Measurements from ENCODE around the gene BTRC. TPM values are rescaled to one million over a fixed set of nuclear protein-coding genes. Genes with fewer than 3 reads are reported as not detected.

BTRC gene
- total RNA-seq, 2 donors from 2014 or later, result 16.0 to 25.4 TPM

GRCh38 chr10:101595591-101596433 is 241.8 kb downstream of the BTRC start:
- no peaks in the 10 kb centered on the region for H3K9me3 ChIP-seq
- no peak for TF ChIP-seq CTCF (IDR thresholded peaks at IDR 0.05)
- no peak for TF ChIP-seq POLR2A (IDR thresholded peaks at IDR 0.05)
- no peaks in the 10 kb centered on the region for H3K4me1 ChIP-seq (replicated peaks)
- 52% methylated on average over 13 of the region's 13 CpGs for WGBS
- no peak overlapping the region for H3K4me3 ChIP-seq
- H3K36me3 ChIP-seq, result no peaks in the 10 kb centered on the region
- H3K27me3 ChIP-seq (replicated peaks; ENCODE audit: insufficient read depth), result no peaks in the 10 kb centered on the region
- DNase-seq (ENCODE audit: low spot score), result no peak
- H3K27ac ChIP-seq, result no peak overlapping the region
- intact Hi-C loops (cut with DNase I), result no loop called here

- intact Hi-C loops (cut with DNase I), result no loop called here
- H3K9me3 ChIP-seq, result no peaks in the 10 kb centered on the region
- H3K4me3 ChIP-seq, result no peak overlapping the region
- TF ChIP-seq CTCF (IDR thresholded peaks at IDR 0.05) (no peak), POLR2A (IDR thresholded peaks at IDR 0.05) (no peak), POLR2AphosphoS5 (IDR thresholded peaks at IDR 0.05) (no peak)
- WGBS, result 79% methylated on average over 14 of the region's 14 CpGs
- H3K36me3 ChIP-seq, result no peaks in the 10 kb centered on the region
- H3K27ac ChIP-seq, result no peak overlapping the region
- H3K4me1 ChIP-seq (replicated peaks), result no peaks in the 10 kb centered on the region
- no peaks in the 10 kb centered on the region for H3K27me3 ChIP-seq (replicated peaks; ENCODE audit: insufficient read depth)
- no peak for DNase-seq (ENCODE audit: low spot score)
Measured at GRCh38 chr10:101597091-101597900, 243.3 kb downstream of the BTRC start.

- H3K27ac ChIP-seq, result no peak overlapping the region
- H3K4me1 ChIP-seq (replicated peaks), result no peaks in the 10 kb centered on the region
- no peaks in the 10 kb centered on the region for H3K9me3 ChIP-seq
- no peaks in the 10 kb centered on the region for H3K36me3 ChIP-seq
- TF ChIP-seq POLR2A (IDR thresholded peaks at IDR 0.05), result no peak
- TF ChIP-seq POLR2AphosphoS5 (IDR thresholded peaks at IDR 0.05), result no peak
- TF ChIP-seq CTCF (IDR thresholded peaks at IDR 0.05), result no peak
- WGBS, result 73% methylated on average over 1 of the region's 1 CpG
- H3K4me3 ChIP-seq, result no peak overlapping the region
- intact Hi-C loops (cut with DNase I), result loop anchor here (5.0 to 10.0 kb wide), 2 partner anchors 93 to 181 kb away; partner anchors contain the start of genes FBXW4 and NPM3
- H3K27me3 ChIP-seq (replicated peaks; ENCODE audit: insufficient read depth), result no peaks in the 10 kb centered on the region
- no peak for DNase-seq (ENCODE audit: low spot score)
Measured at GRCh38 chr10:101601541-101601940, 247.6 kb downstream of the BTRC start.

- DNase-seq (ENCODE audit: low spot score), result peak; percentile 48
- intact Hi-C loops (cut with DNase I), result loop anchor here (5.0 to 10.0 kb wide), 2 partner anchors 92 to 179 kb away; partner anchors contain the start of genes FBXW4 and NPM3
- Histone ChIP-seq H3K36me3 (no peaks in the 10 kb centered on the region), H3K27me3 (replicated peaks; ENCODE audit: insufficient read depth) (no peaks in the 10 kb centered on the region), H3K27ac (no peak overlapping the region), H3K4me1 (replicated peaks) (no peaks in the 10 kb centered on the region), H3K4me3 (no peak overlapping the region), H3K9me3 (no peaks in the 10 kb centered on the region)
- TF ChIP-seq POLR2A (IDR thresholded peaks at IDR 0.05) (no peak), CTCF (IDR thresholded peaks at IDR 0.05) (peak; percentile 54 to 76 (median 69))
- WGBS, result 55% methylated on average over 6 of the region's 6 CpGs
Measured at GRCh38 chr10:101602761-101603398, 248.9 kb downstream of the BTRC start.

Small RNA genes lying within 50 kb of the gene (microRNA-seq; reads per million reads assigned to microRNA genes)
- gene MIR3158-1, result not detected
- not detected for gene MIR3158-2

Small RNA genes lying within 50 kb of the gene (small RNA-seq; reads per million reads assigned to genes)
- gene MIR3158-1 (0 reads per million in 2 donors), gene RNU2-43P (0 reads per million in 2 donors), gene RNU2-59P (0.09 to 0.20 reads per million in 2 donors)

Other genes with a start within 250 kb of the BTRC start
- gene TLX1, start 222.9 kb upstream of the BTRC start, total RNA-seq, result under 1 TPM; 0.05 to 0.34 TPM
- not detected for gene LBX1, start 124.7 kb upstream of the BTRC start, total RNA-seq
- gene POLL, start 234.1 kb downstream of the BTRC start, total RNA-seq, result 10 to 100 TPM; 23.2 to 44.7 TPM
- 10 to 100 TPM; 23.9 to 66.1 TPM for gene DPCD, start 234.2 kb downstream of the BTRC start, total RNA-seq

Measured in prostate gland (tissue), 2 donors.